Smooth muscle cell (in vitro differentiated cells): ENCODE data around the gene TMEM61. TPM values are rescaled to one million over a fixed set of nuclear protein-coding genes. Genes with fewer than 3 reads are reported as not detected.

Experiments
- DNase-seq: peaks from one replicate; lab custom pipeline; 2025; ENCODE audit not compliant: unreplicated experiment; lab: John Stamatoyannopoulos, UW
- H2AFZ ChIP-seq: fragments of 200-600 bp; sonication (generic); 2 replicates; pipeline ENCODE4 v1.6.0; 2016; ENCODE audit warnings: antibody characterized with exemption, low read depth, mild to moderate bottlenecking
- H3F3A ChIP-seq: fragments of 200-600 bp; sonication (generic); 2 replicates; pipeline ENCODE4 v1.6.0; 2017; ENCODE audit warnings: antibody characterized with exemption, low read depth
- H3K27ac ChIP-seq: fragments of 200-600 bp; sonication (generic); 2 replicates; pipeline ENCODE4 v1.5.1; 2016; ENCODE audit warnings: low read depth, mild to moderate bottlenecking
- H3K27me3 ChIP-seq: fragments of 200-600 bp; sonication (generic); 2 replicates; pipeline ENCODE4 v1.6.1; 2016; ENCODE audit warnings: low read depth, mild to moderate bottlenecking
- H3K36me3 ChIP-seq: fragments of 200-600 bp; sonication (generic); 2 replicates; pipeline ENCODE4 v1.5.1; 2016; ENCODE audit warnings: low read depth
- H3K4me1 ChIP-seq: fragments of 200-600 bp; sonication (generic); 2 replicates; pipeline ENCODE4 v1.5.1; 2016; ENCODE audit warnings: low read depth
- H3K4me2 ChIP-seq: fragments of 200-600 bp; sonication (generic); 2 replicates; pipeline ENCODE4 v1.6.0; 2016; ENCODE audit warnings: mild to moderate bottlenecking
- H3K4me3 ChIP-seq: fragments of 200-600 bp; sonication (generic); 2 replicates; pipeline ENCODE4 v1.5.1; 2016; ENCODE audit warnings: mild to moderate bottlenecking
- H3K79me2 ChIP-seq: fragments of 200-600 bp; sonication (generic); 2 replicates; pipeline ENCODE4 v1.6.0; 2016; ENCODE audit warnings: low read depth, mild to moderate bottlenecking
- H3K9ac ChIP-seq: fragments of 200-600 bp; sonication (generic); 2 replicates; pipeline ENCODE4 v1.6.0; 2016; ENCODE audit warnings: low read depth
- H3K9me3 ChIP-seq: fragments of 200-600 bp; sonication (generic); replicated peaks from 2 replicates; pipeline ENCODE4 v1.5.1; 2016; ENCODE audit warnings: low read depth
- H4K20me1 ChIP-seq: fragments of 200-600 bp; sonication (generic); 2 replicates; pipeline ENCODE4 v1.6.0; 2016; ENCODE audit warnings: low read depth
- WGBS: methylation state at CpG from one replicate; pipeline ENCODE4 v1.1.7; 2016; ENCODE audit warnings: low lambda C conversion rate; 5-methylcytosine and 5-hydroxymethylcytosine counted together
- polyA plus RNA-seq: library from polyadenylated mRNA; unstranded; fragments of >200 nt; fragmentation: Nextera tagmentation; extraction: Ambion mirVana; gene quantifications from 2 replicates; pipeline ENCODE4 v1.2.1, GENCODE V29; 2016
- total RNA-seq: library from RNA; depleted of rRNA; stranded (reverse); fragments of >200 nt; gene quantifications from 2 replicates; pipeline ENCODE4 v1.2.3, GENCODE V29; 2014
- TF ChIP-seq, protein P1 (sequence below): fragments of 200-600 bp; sonication (generic); IDR thresholded peaks from 2 replicates; pipeline ENCODE4 v1.5.1; 2017; ENCODE audit warnings: borderline replicate concordance, mild to moderate bottlenecking, antibody characterized with exemption; ENCODE audit not compliant: insufficient read depth, poor library complexity, severe bottlenecking

The TMEM61 gene
- total and polyA plus RNA-seq, 2 experiments from 2014 or later = 0.13 to 0.86 TPM

DNA sequence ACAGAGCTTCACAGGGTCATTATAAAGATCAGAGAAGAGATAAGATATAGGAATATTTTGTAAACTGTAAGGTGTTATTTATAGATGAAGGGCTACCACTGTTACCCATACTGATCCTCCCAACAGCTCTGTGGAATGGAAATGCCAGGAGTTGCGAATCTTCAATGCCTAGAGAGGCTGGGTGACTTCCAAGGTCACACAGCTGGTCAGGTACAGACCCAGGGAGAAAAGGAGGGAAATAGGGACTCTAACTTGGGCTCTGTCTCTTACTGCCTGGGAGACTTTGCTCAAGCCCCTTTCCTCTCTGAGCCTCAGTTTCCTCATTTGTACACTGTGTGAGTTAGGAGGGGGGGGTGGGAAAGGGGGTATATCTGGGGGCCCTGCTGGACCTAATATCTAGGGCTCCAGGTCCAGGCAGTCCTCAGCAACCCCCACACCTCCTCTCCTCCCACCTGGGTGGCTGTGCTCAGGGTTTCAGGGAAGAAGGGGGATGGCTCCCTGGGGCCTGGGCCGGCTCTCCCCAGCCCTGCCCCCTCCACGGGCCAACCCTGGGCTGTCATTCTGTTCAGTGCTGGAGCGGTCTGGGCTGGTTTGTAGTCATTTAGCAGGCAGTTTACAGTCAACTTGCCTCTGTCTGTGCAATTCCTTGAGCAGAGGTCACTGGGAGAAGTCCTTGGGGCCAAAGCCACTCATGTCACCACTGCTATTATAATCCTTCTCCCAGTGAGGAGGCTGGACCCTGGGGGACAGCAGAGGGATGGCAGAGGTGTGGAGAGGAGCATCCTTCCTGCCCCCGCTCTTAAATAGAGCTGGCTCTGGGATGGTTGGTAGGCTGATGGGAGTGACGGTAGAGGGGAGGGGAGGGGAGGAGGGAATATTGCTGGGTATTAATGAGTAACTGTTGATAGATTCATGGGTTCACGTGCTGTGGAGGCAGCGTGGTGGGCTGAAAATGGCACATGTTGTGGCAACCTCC lies 20.0 kb downstream of the TMEM61 start:
- WGBS = 74% methylated on average over 8 of the region's 8 CpGs
- H3K9ac ChIP-seq = no peak overlapping the region
- H4K20me1 ChIP-seq = no peaks in the 10 kb centered on the region
- H2AFZ ChIP-seq = no peak overlapping the region
- peaks cover 41% of the 10 kb centered on the region for H3K27me3 ChIP-seq
- TF ChIP-seq, protein P1, sequence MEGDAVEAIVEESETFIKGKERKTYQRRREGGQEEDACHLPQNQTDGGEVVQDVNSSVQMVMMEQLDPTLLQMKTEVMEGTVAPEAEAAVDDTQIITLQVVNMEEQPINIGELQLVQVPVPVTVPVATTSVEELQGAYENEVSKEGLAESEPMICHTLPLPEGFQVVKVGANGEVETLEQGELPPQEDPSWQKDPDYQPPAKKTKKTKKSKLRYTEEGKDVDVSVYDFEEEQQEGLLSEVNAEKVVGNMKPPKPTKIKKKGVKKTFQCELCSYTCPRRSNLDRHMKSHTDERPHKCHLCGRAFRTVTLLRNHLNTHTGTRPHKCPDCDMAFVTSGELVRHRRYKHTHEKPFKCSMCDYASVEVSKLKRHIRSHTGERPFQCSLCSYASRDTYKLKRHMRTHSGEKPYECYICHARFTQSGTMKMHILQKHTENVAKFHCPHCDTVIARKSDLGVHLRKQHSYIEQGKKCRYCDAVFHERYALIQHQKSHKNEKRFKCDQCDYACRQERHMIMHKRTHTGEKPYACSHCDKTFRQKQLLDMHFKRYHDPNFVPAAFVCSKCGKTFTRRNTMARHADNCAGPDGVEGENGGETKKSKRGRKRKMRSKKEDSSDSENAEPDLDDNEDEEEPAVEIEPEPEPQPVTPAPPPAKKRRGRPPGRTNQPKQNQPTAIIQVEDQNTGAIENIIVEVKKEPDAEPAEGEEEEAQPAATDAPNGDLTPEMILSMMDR = no peak
- no peak for DNase-seq
- no peak overlapping the region for H3K27ac ChIP-seq
- no peak overlapping the region for H3K4me3 ChIP-seq
- H3K9me3 ChIP-seq = no peaks in the 10 kb centered on the region
- H3K4me2 ChIP-seq = no peak overlapping the region
- H3K4me1 ChIP-seq = no peaks in the 10 kb centered on the region
- no peaks in the 10 kb centered on the region for H3K36me3 ChIP-seq
- no peaks in the 10 kb centered on the region for H3F3A ChIP-seq
- no peaks in the 10 kb centered on the region for H3K79me2 ChIP-seq

DNA sequence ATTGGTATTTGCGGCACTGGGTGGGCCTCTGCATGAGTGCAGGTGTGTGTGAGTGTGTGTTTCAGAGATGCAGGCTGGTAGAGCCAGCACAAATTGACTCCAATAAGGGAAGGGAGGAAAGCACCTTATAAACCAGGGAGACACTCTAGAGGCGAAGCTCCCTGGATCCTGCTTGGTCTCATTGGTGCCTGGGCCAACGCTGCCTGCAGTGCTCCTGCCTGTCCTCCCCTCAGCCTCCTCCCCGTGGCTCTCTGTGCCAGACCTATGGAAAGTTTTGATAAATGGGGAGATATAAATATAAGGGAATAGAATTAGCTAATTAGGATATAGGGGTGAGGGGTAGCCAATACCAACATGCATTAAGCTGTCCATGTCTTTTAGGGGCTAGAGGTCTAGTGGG lies 20.9 kb downstream of the TMEM61 start:
- H3K27ac ChIP-seq = no peak overlapping the region
- H3F3A ChIP-seq = no peaks in the 10 kb centered on the region
- no peaks in the 10 kb centered on the region for H4K20me1 ChIP-seq
- H3K36me3 ChIP-seq = no peaks in the 10 kb centered on the region
- peaks cover 33% of the 10 kb centered on the region for H3K27me3 ChIP-seq
- no peak overlapping the region for H3K9ac ChIP-seq
- DNase-seq = no peak
- H3K4me2 ChIP-seq = no peak overlapping the region
- no peaks in the 10 kb centered on the region for H3K79me2 ChIP-seq
- H2AFZ ChIP-seq = no peak overlapping the region
- no peak overlapping the region for H3K4me3 ChIP-seq
- H3K4me1 ChIP-seq = no peaks in the 10 kb centered on the region
- 94% methylated on average over 4 of the region's 4 CpGs for WGBS
- TF ChIP-seq, protein P1 = no peak
- no peaks in the 10 kb centered on the region for H3K9me3 ChIP-seq

DNA sequence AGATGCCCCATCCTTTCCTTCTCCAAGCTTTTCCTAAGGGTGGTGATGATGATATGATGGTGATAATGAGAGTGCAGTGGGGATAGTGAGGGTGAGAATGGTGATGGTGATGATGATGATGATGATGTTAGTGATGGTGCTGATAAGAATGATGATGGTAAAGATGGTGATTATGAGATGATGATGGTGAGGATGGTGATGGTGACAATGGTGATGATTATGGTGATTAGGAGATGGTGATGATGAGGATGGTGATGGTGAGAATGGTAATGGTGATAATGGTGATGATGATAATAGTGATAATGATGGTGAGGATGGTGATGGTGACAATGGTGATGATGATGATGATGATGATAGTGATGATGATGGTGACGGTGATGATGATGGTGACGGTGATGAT lies 22.3 kb downstream of the TMEM61 start:
- peaks cover 20% of the 10 kb centered on the region for H3K27me3 ChIP-seq

More for the DNA sequence above, 22.3 kb downstream of the TMEM61 start:
- H3K4me1 ChIP-seq = no peaks in the 10 kb centered on the region
- no peak overlapping the region for H3K27ac ChIP-seq
- no peak overlapping the region for H3K4me3 ChIP-seq
- no peaks in the 10 kb centered on the region for H4K20me1 ChIP-seq
- H3K9ac ChIP-seq = no peak overlapping the region
- no peak overlapping the region for H2AFZ ChIP-seq
- H3K36me3 ChIP-seq = no peaks in the 10 kb centered on the region
- no peaks in the 10 kb centered on the region for H3F3A ChIP-seq
- TF ChIP-seq, protein P1 = no peak
- no peaks in the 10 kb centered on the region for H3K9me3 ChIP-seq
- H3K79me2 ChIP-seq = no peaks in the 10 kb centered on the region
- DNase-seq = no peak
- H3K4me2 ChIP-seq = no peak overlapping the region
- 47% methylated on average over 2 of the region's 2 CpGs for WGBS
